ENCODE data around the gene ODAM.

ODAM gene, protein sequence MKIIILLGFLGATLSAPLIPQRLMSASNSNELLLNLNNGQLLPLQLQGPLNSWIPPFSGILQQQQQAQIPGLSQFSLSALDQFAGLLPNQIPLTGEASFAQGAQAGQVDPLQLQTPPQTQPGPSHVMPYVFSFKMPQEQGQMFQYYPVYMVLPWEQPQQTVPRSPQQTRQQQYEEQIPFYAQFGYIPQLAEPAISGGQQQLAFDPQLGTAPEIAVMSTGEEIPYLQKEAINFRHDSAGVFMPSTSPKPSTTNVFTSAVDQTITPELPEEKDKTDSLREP

DNA sequence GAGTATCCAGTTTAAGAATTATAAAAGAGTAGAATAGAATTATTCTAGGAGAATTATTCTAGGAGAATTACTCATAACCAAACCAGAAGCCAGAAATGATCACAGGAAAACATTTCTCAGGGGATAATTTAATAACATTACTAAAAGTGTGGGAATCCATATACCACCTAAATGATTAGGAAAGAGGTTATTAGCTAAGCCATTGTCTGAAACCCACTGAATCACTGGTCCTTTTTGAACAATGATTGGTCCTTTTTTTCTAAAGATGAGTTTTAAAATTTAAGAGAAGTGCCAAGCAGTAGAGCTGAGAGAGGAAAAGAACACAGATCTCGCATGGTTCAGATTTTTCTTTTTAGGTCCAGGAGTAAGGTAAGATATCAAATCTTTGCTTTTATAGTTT is at the start of gene ODAM:
Gene ODAM, plus strand, starts transcription at position 301 of the 400 bp plus-strand sequence. CDS start 819 bp downstream, outside the sequence.
- Histone ChIP-seq H3K9me3 (no peaks in the 10 kb centered on the region), H3K27ac (no peak within 1 kb of the TSS), H3K4me3 (no peak within 1 kb of the TSS), H3K4me1 (no peaks in the 10 kb centered on the region), H3K27me3 (no peaks in the 10 kb centered on the region), H3K36me3 (no peaks in the 10 kb centered on the region)
- intact Hi-C loops (cut with DNase I; ENCODE audit: low total_unique reads): no loop called here
- no peak for DNase-seq
- no peak for TF ChIP-seq CTCF (IDR thresholded peaks at IDR 0.05)

GRCh38 chr4:70151271-70151670 is 44.3 kb upstream of the ODAM start:
- intact Hi-C loops (cut with DNase I; ENCODE audit: low total_unique reads): no loop called here
- no peak overlapping the region for H3K4me3 ChIP-seq
- no peak overlapping the region for H3K27ac ChIP-seq
- no peak for DNase-seq
- H3K4me1 ChIP-seq: no peaks in the 10 kb centered on the region
- TF ChIP-seq CTCF (IDR thresholded peaks at IDR 0.05): no peak
- H3K36me3 ChIP-seq: no peaks in the 10 kb centered on the region
- no peaks in the 10 kb centered on the region for H3K27me3 ChIP-seq
- no peaks in the 10 kb centered on the region for H3K9me3 ChIP-seq

DNA sequence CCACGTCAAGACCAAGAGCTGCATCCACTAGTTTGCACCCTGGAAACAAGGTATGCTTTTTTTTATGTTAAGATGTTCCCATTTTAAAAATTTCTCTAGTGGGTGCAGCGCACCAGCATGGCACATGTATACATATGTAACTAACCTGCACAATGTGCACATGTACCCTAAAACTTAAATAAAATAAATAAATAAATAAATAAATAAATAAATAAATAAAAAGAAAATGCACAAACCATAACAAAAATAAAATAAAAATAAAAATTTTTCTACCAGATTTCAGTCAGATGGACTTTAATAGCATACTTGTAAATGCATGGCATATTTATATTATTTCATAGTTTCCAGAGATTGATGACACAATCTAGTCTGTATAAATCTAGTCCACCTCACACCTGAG is 43.4 kb upstream of the ODAM start:
- no peak overlapping the region for H3K4me3 ChIP-seq
- no peaks in the 10 kb centered on the region for H3K36me3 ChIP-seq
- H3K27me3 ChIP-seq: no peaks in the 10 kb centered on the region
- H3K27ac ChIP-seq: no peak overlapping the region
- H3K9me3 ChIP-seq: no peaks in the 10 kb centered on the region
- intact Hi-C loops (cut with DNase I; ENCODE audit: low total_unique reads): no loop called here
- no peaks in the 10 kb centered on the region for H3K4me1 ChIP-seq
- DNase-seq: no peak
- TF ChIP-seq CTCF (IDR thresholded peaks at IDR 0.05): no peak

- Histone ChIP-seq H3K27me3 (no peaks in the 10 kb centered on the region), H3K4me3 (no peak within 1 kb of the TSS), H3K4me1 (no peaks in the 10 kb centered on the region), H3K9me3 (no peaks in the 10 kb centered on the region), H3K36me3 (no peaks in the 10 kb centered on the region), H3K27ac (no peak within 1 kb of the TSS)
- DNase-seq: no peak
- intact Hi-C loops (cut with DNase I; ENCODE audit: low total_unique reads): no loop called here
- TF ChIP-seq CTCF (IDR thresholded peaks at IDR 0.05): no peak
Measured at GRCh38 chr4:70153937-70154336, 41.6 kb upstream of the ODAM start, which contains the start of gene PRR27. Gene PRR27 (plus strand): TSS chr4:70154237. CDS start chr4:70154376, 139 bp downstream.

GRCh38 chr4:70158576-70158975 is 36.9 kb upstream of the ODAM start:
- intact Hi-C loops (cut with DNase I; ENCODE audit: low total_unique reads): no loop called here
- Histone ChIP-seq H3K4me1 (no peaks in the 10 kb centered on the region), H3K27ac (no peak overlapping the region), H3K27me3 (no peaks in the 10 kb centered on the region), H3K9me3 (no peaks in the 10 kb centered on the region), H3K36me3 (no peaks in the 10 kb centered on the region), H3K4me3 (no peak overlapping the region)
- no peak for DNase-seq
- TF ChIP-seq CTCF (IDR thresholded peaks at IDR 0.05): no peak
